Liver (tissue), 3 donors: Measurements from ENCODE around the gene SEMA3E.

ENCODE experiments used
- MAX ChIP-seq: IDR thresholded peaks from 2 replicates; pipeline ENCODE4 v1.6.1; 2016; ENCODE audit warnings: antibody characterized with exemption
- REST ChIP-seq: IDR thresholded peaks from 2 replicates; pipeline ENCODE4 v1.6.1; 2016; ENCODE audit warnings: antibody characterized with exemption, mild to moderate bottlenecking
- RXRA ChIP-seq, 2 donors: IDR thresholded peaks; 2 replicates each; pipeline ENCODE4 v1.6.1; 2017 to 2018; ENCODE audit warnings: antibody characterized with exemption in 2 of 2, mild to moderate bottlenecking in 1 of 2
- SP1 ChIP-seq: IDR thresholded peaks from 2 replicates; pipeline ENCODE4 v1.6.1; 2018; ENCODE audit warnings: antibody characterized with exemption, mild to moderate bottlenecking
- TAF1 ChIP-seq: conservative IDR thresholded peaks from 2 replicates; pipeline ENCODE4 v1.6.1; 2016; ENCODE audit warnings: antibody characterized with exemption, mild to moderate bottlenecking
- YY1 ChIP-seq: IDR thresholded peaks from 2 replicates; pipeline ENCODE4 v1.6.1; 2016; ENCODE audit warnings: antibody characterized with exemption, mild to moderate bottlenecking
- TF ChIP-seq, protein P1 (sequence below): fragments of 150-350 bp; IDR thresholded peaks from 2 replicates; pipeline ENCODE4 v1.5.1; 2017; ENCODE audit warnings: improper control_type of control experiment, low read depth, low read length; ENCODE audit not compliant: missing input control
- donor health status: healthy.
- donor health status: healthy.

DNA sequence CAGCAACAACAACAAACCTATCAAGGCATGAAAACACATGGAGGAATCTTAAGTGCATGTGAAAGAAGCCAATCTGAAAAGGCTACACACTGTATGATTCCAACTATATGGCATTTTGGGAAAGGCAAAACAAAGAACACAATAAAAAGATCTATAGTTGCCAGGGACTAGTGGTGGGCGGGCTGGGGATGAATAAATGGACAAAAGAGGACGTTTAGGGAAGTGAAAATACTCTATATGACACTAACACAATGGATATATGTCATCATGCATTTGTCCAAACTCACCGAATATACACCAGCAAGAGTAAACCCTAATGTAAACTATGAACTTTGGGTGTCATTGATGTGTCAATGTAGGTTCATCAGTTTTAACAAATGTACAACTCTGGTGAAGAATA, 89.1 kb downstream of the SEMA3E start:
- TF ChIP-seq RXRA (IDR thresholded peaks at IDR 0.05) (no peak), REST (no peak), SP1 (no peak), MAX (no peak), YY1 (no peak), TAF1 (no peak)
- TF ChIP-seq, protein P1, sequence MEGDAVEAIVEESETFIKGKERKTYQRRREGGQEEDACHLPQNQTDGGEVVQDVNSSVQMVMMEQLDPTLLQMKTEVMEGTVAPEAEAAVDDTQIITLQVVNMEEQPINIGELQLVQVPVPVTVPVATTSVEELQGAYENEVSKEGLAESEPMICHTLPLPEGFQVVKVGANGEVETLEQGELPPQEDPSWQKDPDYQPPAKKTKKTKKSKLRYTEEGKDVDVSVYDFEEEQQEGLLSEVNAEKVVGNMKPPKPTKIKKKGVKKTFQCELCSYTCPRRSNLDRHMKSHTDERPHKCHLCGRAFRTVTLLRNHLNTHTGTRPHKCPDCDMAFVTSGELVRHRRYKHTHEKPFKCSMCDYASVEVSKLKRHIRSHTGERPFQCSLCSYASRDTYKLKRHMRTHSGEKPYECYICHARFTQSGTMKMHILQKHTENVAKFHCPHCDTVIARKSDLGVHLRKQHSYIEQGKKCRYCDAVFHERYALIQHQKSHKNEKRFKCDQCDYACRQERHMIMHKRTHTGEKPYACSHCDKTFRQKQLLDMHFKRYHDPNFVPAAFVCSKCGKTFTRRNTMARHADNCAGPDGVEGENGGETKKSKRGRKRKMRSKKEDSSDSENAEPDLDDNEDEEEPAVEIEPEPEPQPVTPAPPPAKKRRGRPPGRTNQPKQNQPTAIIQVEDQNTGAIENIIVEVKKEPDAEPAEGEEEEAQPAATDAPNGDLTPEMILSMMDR: no peak
